ENCODE results near the gene KIAA1671.

DNA sequence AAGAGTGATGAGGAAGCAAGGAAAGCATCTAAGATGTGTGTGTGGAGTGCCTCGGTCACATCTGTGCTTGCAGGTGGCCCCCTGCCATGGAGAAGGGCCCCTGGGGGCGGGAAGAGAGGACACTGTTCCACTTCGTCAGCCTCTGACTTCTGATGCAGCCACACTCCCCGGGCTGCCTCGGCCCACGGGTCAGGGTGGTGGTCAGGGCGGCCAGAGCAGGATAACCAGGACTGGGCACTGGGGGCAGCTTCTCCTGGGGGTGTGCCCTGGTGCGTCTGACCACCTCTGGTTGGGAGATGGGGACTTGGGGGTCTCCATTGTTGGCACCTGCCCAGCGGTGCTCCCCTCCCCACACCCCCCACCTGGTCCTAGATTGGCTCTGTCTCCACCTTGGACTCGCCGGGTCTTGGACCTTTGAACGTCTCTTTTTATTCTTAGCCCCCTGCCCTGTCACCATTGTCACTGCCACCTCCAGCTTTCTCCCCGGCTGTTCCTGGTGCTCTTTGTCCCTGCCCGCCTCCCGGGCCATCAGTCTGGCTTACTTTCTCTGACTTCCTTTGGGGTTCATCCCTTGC is 114.4 kb downstream of the KIAA1671 start:
- TF ChIP-seq, protein P1, sequence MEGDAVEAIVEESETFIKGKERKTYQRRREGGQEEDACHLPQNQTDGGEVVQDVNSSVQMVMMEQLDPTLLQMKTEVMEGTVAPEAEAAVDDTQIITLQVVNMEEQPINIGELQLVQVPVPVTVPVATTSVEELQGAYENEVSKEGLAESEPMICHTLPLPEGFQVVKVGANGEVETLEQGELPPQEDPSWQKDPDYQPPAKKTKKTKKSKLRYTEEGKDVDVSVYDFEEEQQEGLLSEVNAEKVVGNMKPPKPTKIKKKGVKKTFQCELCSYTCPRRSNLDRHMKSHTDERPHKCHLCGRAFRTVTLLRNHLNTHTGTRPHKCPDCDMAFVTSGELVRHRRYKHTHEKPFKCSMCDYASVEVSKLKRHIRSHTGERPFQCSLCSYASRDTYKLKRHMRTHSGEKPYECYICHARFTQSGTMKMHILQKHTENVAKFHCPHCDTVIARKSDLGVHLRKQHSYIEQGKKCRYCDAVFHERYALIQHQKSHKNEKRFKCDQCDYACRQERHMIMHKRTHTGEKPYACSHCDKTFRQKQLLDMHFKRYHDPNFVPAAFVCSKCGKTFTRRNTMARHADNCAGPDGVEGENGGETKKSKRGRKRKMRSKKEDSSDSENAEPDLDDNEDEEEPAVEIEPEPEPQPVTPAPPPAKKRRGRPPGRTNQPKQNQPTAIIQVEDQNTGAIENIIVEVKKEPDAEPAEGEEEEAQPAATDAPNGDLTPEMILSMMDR (conservative IDR thresholded peaks at IDR 0.05; ENCODE audit: low read length) = no peak
- TF ChIP-seq EZH2phosphoT487 (IDR thresholded peaks at IDR 0.05; ENCODE audit: borderline replicate concordance) = no peak

Data from Loucy (cell line).